SK-N-SH (cell line): ENCODE measurements around the gene CUL7. TPM values are rescaled to one million over a fixed set of nuclear protein-coding genes. Genes with fewer than 3 reads are reported as not detected.

Experiments used
- CTCF ChIA-PET: fragments of 300-600, 350-600 bp; formaldehyde crosslinking; extraction: SDS; loops from one replicate; lab custom pipeline; 2021; lab: Yijun Ruan, JAX
- POLR2A ChIA-PET: fragments of 350-600 bp; sonication (Branson Sonifier 250); formaldehyde crosslinking; extraction: SDS; loops from one replicate; lab custom pipeline; 2020; ENCODE audit warnings: antibody characterized with exemption, inconsistent platforms; lab: Yijun Ruan, JAX
- DNase-seq: peaks from one replicate; pipeline ENCODE4 v3.0.0; 2012
- H2AFZ ChIP-seq: fragments of 200-600 bp; sonication (generic); 2 replicates; pipeline ENCODE4 v1.8.1; 2016; ENCODE audit warnings: antibody characterized with exemption, mild to moderate bottlenecking, low read depth
- H3F3A ChIP-seq: fragments of 200-600 bp; sonication (generic); replicated peaks from 2 replicates; pipeline ENCODE3; 2016; ENCODE audit warnings: antibody characterized with exemption, mild to moderate bottlenecking; ENCODE audit not compliant: insufficient read depth
- H3K27ac ChIP-seq, 2 experiments: fragments of 200-500 bp in 1 of 2; fragments of 200-600 bp in 1 of 2; sonication (Bioruptor generic) in 1 of 2; sonication (generic), shearing (Covaris generic) in 1 of 2; 2 replicates each; pipeline versions ENCODE4 v1.5.1 to v1.6.1; 2014 to 2016; ENCODE audit warnings: low read depth in 2 of 2, inconsistent platforms in 1 of 2, low read length in 1 of 2, mild to moderate bottlenecking in 1 of 2, mixed read lengths in 1 of 2
- H3K27me3 ChIP-seq: fragments of 200-600 bp; sonication (generic), shearing (Covaris generic); 2 replicates; pipeline ENCODE4 v1.6.1; 2016; ENCODE audit warnings: mixed run types; ENCODE audit not compliant: insufficient read depth
- H3K36me3 ChIP-seq, 2 experiments: fragments of 200-500 bp in 1 of 2; fragments of 200-600 bp in 1 of 2; sonication (Bioruptor generic) in 1 of 2; sonication (generic) in 1 of 2; replicated peaks in 1 of 2; 2 replicates each; pipeline versions ENCODE3 to v1.5.1; 2014 to 2016; ENCODE audit warnings: low read length in 1 of 2, mild to moderate bottlenecking in 1 of 2; ENCODE audit not compliant: insufficient read depth in 2 of 2, control insufficient read depth in 1 of 2
- H3K4me1 ChIP-seq, 2 experiments: fragments of 200-500 bp in 1 of 2; fragments of 200-600 bp in 1 of 2; sonication (Bioruptor generic) in 1 of 2; sonication (generic), shearing (Covaris generic) in 1 of 2; 2 replicates each; pipeline versions ENCODE4 v1.5.1 to v1.6.1; 2014 to 2016; ENCODE audit warnings: low read depth in 1 of 2, low read length in 1 of 2, mixed run types in 1 of 2; ENCODE audit not compliant: insufficient read depth in 2 of 2, control insufficient read depth in 1 of 2
- H3K4me2 ChIP-seq: fragments of 200-600 bp; sonication (generic), shearing (Covaris generic); 2 replicates; pipeline ENCODE4 v1.6.1; 2017; ENCODE audit warnings: mixed run types
- H3K4me3 ChIP-seq, 2 experiments: fragments of 200-500 bp in 1 of 2; fragments of 200-600 bp in 1 of 2; sonication (Bioruptor generic) in 1 of 2; sonication (generic), shearing (Covaris generic) in 1 of 2; 2 replicates each; pipeline versions ENCODE4 v1.5.1 to v1.8.1; 2014 to 2016; ENCODE audit warnings: low read depth in 2 of 2, inconsistent platforms in 1 of 2, low read length in 1 of 2, mild to moderate bottlenecking in 1 of 2, mixed read lengths in 1 of 2, moderate library complexity in 1 of 2
- H3K79me2 ChIP-seq: fragments of 200-600 bp; sonication (generic); 2 replicates; pipeline ENCODE4 v1.8.1; 2017; ENCODE audit warnings: mild to moderate bottlenecking; ENCODE audit not compliant: insufficient read depth
- H3K9ac ChIP-seq: fragments of 200-600 bp; sonication (generic); 2 replicates; pipeline ENCODE4 v1.6.1; 2017; ENCODE audit warnings: mixed run types
- H3K9me2 ChIP-seq: fragments of 200-600 bp; sonication (generic); 2 replicates; pipeline ENCODE4 v1.6.1; 2017; ENCODE audit warnings: mixed run types
- H3K9me3 ChIP-seq: fragments of 200-600 bp; sonication (generic); 2 replicates; pipeline ENCODE4 v1.6.1; 2017; ENCODE audit warnings: mixed run types, mild to moderate bottlenecking, moderate library complexity
- H4K20me1 ChIP-seq: fragments of 200-600 bp; sonication (generic); 2 replicates; pipeline ENCODE4 v1.6.1; 2017; ENCODE audit warnings: mild to moderate bottlenecking, mixed run types; ENCODE audit not compliant: insufficient read depth
- FOXM1 ChIP-seq: IDR thresholded peaks from 2 replicates; pipeline ENCODE4 v1.4.0; 2012; ENCODE audit warnings: low read depth, mild to moderate bottlenecking
- GABPA ChIP-seq: IDR thresholded peaks from 2 replicates; pipeline ENCODE4 v1.4.0; 2012; ENCODE audit warnings: low read depth, mild to moderate bottlenecking
- GATA2 ChIP-seq: sonication (generic); formaldehyde crosslinking; IDR thresholded peaks from 2 replicates; pipeline ENCODE4 v1.5.0; 2020; ENCODE audit warnings: mild to moderate bottlenecking, missing genetic modification reagents
- MEF2A ChIP-seq: IDR thresholded peaks from 2 replicates; pipeline ENCODE4 v1.4.0; 2012; ENCODE audit warnings: low read depth, borderline replicate concordance
- NRF1 ChIP-seq: IDR thresholded peaks from 2 replicates; pipeline ENCODE4 v1.6.1; 2012; ENCODE audit warnings: low read depth, mild to moderate bottlenecking, low read length
- PBX3 ChIP-seq: IDR thresholded peaks from 2 replicates; pipeline ENCODE4; 2012
- POLR2AphosphoS5 ChIP-seq: IDR thresholded peaks from 2 replicates; pipeline ENCODE4 v1.6.1; 2012; ENCODE audit warnings: low read depth, low read length
- RCOR1 ChIP-seq: fragments of 150-350 bp; IDR thresholded peaks from 2 replicates; pipeline ENCODE4 v1.6.1; 2017; ENCODE audit warnings: antibody characterized with exemption, low read length
- REST ChIP-seq: IDR thresholded peaks from 2 replicates; pipeline ENCODE4 v1.6.1; 2012; ENCODE audit warnings: mild to moderate bottlenecking, low read depth, low read length, moderate library complexity
- RFX5 ChIP-seq: IDR thresholded peaks from 2 replicates; pipeline ENCODE4 v1.6.1; 2012; ENCODE audit warnings: mild to moderate bottlenecking, improper control_type of control experiment, low read length
- RXRA ChIP-seq: IDR thresholded peaks from 2 replicates; pipeline ENCODE4 v1.4.0; 2012; ENCODE audit warnings: low read depth, mild to moderate bottlenecking, borderline replicate concordance
- SMC3 ChIP-seq: IDR thresholded peaks from 2 replicates; pipeline ENCODE4 v1.6.1; 2012; ENCODE audit warnings: low read depth, low read length, improper control_type of control experiment
- TCF12 ChIP-seq: IDR thresholded peaks from 2 replicates; pipeline ENCODE4 v1.4.0; 2012
- YY1 ChIP-seq: IDR thresholded peaks from 2 replicates; pipeline ENCODE4 v1.4.0; 2012; ENCODE audit warnings: low read depth, mild to moderate bottlenecking
- WGBS: methylation state at CpG from one replicate; pipeline ENCODE4 v1.1.6; 2017; ENCODE audit warnings: low lambda C conversion rate; 5-methylcytosine and 5-hydroxymethylcytosine counted together
- polyA plus RNA-seq, 3 experiments: library from polyadenylated mRNA; depleted of rRNA; stranded (reverse); fragments of >200 nt; gene quantifications; 2 replicates each; pipeline ENCODE4 v1.2.3, GENCODE V29; 2012

The CUL7 gene
- polyA plus RNA-seq, 1 of the 3 experiments (the other 2 are of a cell fraction) = 46.9 TPM

GRCh38 chr6:43054206-43054943, 724 bp upstream of the CUL7 start:
- peaks cover 67% of the 10 kb centered on the region for H3K79me2 ChIP-seq
- H3K27me3 ChIP-seq = no peaks in the 10 kb centered on the region
- H4K20me1 ChIP-seq = no peaks in the 10 kb centered on the region
- CTCF ChIA-PET = interaction anchor here (0.9 to 1.7 kb wide), 8 partner anchors 9 to 153 kb away, joined by 3 to 8 read pairs (median 4); no protein-coding TSS in a partner anchor
- POLR2A ChIA-PET = interaction anchor here (0.6 to 2.5 kb wide), 19 partner anchors 10 to 522 kb away, joined by 3 to 8 read pairs (median 4); partner anchors contain the start of genes CNPY3, KLHDC3, MEA1 and PPP2R5D
- 70% methylated on average over 17 of the region's 17 CpGs for WGBS
- no peaks in the 10 kb centered on the region for H3K9me2 ChIP-seq
- peak overlapping the region; percentile 78 to 95 for H3K4me3 ChIP-seq
- no peak for TF ChIP-seq FOXM1
- TF ChIP-seq GABPA = no peak
- H3K9ac ChIP-seq = peak overlapping the region; percentile 98; the same call in 1 of the 2 replicates
- peak overlapping the region; percentile 99 for H3K4me2 ChIP-seq
- no peaks in the 10 kb centered on the region for H3K9me3 ChIP-seq
- H3K27ac ChIP-seq = peak overlapping the region; percentile 87 to 88
- peaks cover 11 to 33% of the 10 kb centered on the region in 2 experiments for H3K4me1 ChIP-seq
- H3F3A ChIP-seq = peaks cover 11% of the 10 kb centered on the region
- 0 out of 2 replicates have a peak overlapping the region, but pooled peaks have one; percentile 1 for H2AFZ ChIP-seq
- peaks cover 7 to 31% of the 10 kb centered on the region in 2 experiments for H3K36me3 ChIP-seq
- peak; percentile 50 for DNase-seq

GRCh38 chr6:43052842-43053544, 658 bp downstream of the CUL7 start:
- ChIA-PET POLR2A (interaction anchor here (0.6 to 2.5 kb wide), 8 partner anchors 13 to 411 kb away, joined by 3 to 8 read pairs (median 4); partner anchors contain the start of genes PTK7 and RRP36), CTCF (interaction anchor here (1.0 to 2.3 kb wide), 4 partner anchors 36 to 91 kb away, joined by 4 to 7 read pairs (median 5); no protein-coding TSS in a partner anchor)
- H3K9me3 ChIP-seq = no peaks in the 10 kb centered on the region
- peak overlapping the region; percentile 87 to 88 for H3K27ac ChIP-seq
- H3K36me3 ChIP-seq = peaks cover 11 to 41% of the 10 kb centered on the region in 2 experiments
- peaks cover 11 to 26% of the 10 kb centered on the region in 2 experiments; a peak in 3 of 4 replicates for H3K4me1 ChIP-seq
- H3F3A ChIP-seq = peaks cover 11% of the 10 kb centered on the region
- no peak overlapping the region for H2AFZ ChIP-seq
- H3K4me2 ChIP-seq = peak overlapping the region; percentile 99
- peak overlapping the region; percentile 78 to 95 for H3K4me3 ChIP-seq
- no peaks in the 10 kb centered on the region for H3K9me2 ChIP-seq
- H3K79me2 ChIP-seq = peaks cover 55% of the 10 kb centered on the region
- DNase-seq = no peak
- H4K20me1 ChIP-seq = no peaks in the 10 kb centered on the region
- no peaks in the 10 kb centered on the region for H3K27me3 ChIP-seq
- WGBS = 32% methylated on average over 22 of the region's 22 CpGs
- TF ChIP-seq RCOR1 (no peak), MEF2A (no peak), RXRA (no peak), PBX3 (no peak), REST (no peak), RFX5 (no peak), NRF1 (no peak), GATA2 (CRISPR knock-in tag) (no peak), TCF12 (no peak), YY1 (no peak), SMC3 (no peak), POLR2AphosphoS5 (no peak)
- peak overlapping the region; percentile 98 for H3K9ac ChIP-seq
